Activated CD8-positive, alpha-beta memory T cell treated with anti-CD3 and anti-CD28 coated beads for 24 hours (primary cell): Measurements from ENCODE around the gene EIF4EBP3.
A peak's percentile ranks its signal among the peaks of the same experiment; 100 is the strongest.

ENCODE experiments used
- DNase-seq: peaks from one replicate; pipeline ENCODE4 v3.0.0-alpha.2; 2020

Gene EIF4EBP3

DNA sequence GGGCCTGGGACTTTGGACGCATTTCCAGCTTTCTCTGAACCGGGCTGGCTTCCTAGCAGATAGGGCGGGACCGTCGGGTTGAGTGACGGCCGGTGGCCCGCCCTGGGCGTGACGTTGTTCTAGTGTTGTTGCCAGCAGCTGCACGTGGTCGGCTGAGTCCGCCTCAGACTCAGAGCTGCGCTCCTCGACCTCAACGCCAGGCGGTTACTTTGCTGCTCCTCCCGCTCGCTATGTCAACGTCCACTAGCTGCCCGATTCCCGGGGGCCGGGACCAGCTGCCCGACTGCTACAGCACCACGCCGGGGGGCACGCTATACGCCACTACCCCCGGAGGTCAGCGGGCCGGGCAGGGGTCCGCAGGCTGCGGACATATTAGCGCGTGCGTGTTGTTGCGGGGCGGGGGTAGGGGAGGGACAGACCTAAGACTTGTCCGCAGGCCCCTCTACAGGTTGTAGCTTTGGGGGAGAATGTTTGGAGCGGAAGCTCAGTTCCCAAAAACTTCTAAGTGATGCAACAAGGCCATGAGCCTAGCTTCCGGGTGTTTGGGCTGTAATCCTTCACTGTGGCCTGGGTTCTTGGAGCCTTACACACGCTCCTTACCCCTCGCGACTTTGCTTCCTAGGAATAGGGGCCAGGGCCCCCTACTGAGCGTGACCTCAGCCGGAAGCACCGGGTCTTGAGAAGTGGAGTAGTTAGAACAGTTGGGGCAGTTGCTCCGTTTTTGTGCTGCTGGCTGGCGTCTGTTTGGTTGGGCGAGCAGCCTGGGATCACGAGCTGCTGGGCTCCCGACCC is at the start of gene EIF4EBP3:
TSS of gene EIF4EBP3 (plus strand) at position 155 of the 792 bp plus-strand sequence. CDS start at position 231, 76 bp downstream.
- peak; percentile 89 for DNase-seq

DNA sequence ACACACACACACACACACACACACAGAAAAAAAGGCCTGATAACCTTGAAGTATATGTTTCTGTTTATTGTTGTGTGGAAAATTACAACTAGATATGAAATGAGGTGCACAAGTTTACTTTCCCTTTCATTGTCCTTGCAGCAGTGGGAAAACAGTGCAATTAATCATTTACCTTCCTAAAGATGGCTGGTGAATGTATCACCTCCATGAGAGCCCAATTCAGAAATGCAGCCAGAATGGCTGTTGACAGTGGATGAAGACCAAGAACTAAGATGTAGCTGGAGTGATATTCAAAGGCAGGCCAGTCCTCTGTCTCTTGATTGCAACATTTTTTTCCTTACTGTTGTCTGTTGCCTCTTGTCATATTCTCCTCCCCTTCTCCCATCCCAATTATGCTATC is 49.6 kb upstream of the EIF4EBP3 start:
- DNase-seq: no peak

DNA sequence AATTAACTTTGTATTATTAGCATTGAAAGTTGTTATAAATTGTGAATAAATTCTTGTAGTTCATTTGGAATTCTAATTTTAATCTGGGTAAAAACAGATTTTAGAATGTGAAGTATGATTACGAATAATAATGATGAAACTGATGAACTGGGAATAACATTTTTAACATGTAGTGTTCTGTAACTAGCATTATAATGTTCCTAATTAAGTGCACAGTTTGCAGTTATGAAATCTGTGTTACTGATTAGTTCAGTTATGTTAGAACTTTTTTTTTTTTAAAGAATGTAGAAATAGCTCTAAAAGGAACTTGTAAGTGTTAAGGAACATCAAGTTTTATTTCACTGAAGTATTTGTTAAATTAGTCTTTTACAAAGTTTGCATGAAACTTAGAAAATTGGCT is 48.9 kb upstream of the EIF4EBP3 start:
- DNase-seq: no peak

DNA sequence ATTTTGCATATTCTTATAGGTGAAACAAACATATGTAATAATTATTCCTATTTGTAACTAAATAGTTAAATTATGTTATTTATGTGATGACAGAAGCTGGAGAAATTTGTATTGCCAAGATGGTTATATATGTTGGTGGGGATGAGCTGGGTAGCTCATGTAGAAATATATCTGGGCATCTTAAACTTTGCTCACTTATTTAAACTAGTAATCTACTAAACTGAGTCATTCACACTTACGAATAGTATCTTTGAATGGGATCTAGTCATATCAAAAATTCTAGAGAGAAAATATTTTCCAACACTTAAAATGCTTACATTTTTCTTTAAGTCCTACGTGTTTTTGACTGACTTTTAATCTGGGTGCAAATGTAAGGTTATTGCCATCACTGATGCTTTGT is 44.6 kb upstream of the EIF4EBP3 start:
- DNase-seq: no peak

DNA sequence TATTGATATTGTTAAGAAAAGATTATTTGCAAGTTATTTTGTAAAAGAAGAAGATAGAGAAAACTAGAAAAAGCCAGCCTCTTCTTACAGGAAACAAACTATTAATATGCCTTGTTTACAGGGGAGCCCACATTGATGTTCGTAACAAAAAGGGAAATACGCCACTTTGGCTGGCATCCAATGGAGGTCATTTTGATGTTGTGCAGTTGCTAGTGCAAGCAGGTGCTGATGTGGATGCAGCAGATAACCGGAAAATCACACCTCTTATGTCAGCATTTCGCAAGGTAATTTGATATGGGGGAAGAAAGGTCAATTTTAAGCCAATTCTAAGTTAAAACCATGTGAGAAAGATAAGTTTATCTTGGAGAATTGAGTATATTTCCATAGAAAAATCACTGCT is 37.6 kb upstream of the EIF4EBP3 start:
- no peak for DNase-seq

DNA sequence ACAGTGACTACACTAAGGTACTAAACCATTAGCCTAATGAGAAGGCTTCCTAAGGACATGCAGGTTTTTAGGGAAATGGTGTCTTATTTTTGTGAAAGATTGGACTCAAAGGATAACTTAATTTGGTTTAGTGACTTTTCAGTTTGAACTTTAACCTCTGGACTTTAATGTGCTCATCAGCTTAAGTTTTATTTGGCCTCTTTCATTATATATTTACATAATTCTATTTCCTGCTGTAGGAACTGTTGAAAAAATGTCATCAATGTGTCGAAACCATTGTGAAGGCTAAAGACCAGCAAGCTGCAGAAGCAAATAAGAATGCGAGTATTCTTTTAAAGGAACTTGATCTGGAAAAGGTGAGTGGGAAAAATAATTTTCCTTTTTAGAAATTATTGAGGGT is 34.3 kb upstream of the EIF4EBP3 start:
- DNase-seq: no peak

DNA sequence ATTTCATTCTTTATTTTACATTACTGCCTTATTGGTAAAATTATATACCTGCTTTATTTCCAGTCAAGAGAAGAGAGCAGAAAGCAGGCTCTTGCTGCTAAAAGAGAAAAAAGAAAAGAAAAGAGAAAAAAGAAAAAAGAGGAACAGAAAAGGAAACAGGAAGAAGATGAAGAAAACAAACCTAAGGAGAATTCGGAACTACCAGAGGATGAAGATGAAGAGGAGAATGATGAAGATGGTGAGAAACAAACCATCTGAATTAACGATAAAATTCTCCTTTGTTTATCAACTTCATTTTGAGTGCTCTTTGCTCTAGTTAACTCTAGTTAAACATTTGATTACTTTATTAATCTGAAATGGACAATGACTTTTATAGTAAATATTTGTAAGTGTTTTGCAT is 23.5 kb upstream of the EIF4EBP3 start:
- no peak for DNase-seq

DNA sequence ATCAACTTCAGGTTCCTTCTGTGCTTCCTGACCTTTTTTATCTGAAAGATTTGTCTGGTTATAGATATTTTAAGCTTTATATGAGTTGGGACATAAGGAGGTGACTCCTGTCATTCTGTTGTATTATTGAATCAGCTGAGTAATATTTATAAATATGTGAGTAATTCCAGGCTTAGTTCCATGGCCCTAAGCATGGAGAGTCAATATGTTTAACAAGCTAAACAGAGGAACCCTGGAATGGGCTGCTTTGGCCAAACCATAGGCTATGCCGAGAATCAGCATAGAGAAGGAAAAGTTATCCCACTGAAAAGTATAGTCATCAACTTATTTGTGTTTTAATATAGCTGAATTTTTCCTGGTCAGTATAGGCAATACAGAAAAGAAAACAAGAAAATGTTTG is 7.2 kb upstream of the EIF4EBP3 start:
- DNase-seq: no peak

DNA sequence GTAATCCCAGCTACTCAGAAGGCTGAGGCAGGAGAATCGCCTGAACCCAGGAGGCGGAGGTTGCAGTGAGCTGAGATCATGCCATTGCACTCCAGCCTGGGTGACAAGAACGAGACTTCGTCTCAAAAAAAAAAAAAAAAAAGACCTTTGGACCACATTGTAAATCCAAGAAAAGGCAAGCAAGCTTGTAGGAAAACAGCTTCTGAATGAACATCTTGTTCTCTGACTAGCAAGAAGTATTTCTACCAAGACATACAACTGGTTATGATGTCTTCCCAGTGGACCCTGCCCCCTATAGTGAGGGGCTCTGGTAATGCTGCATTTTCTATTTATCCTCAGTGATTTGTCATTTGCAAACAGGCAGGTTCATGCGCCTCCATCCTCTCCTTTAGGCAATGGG is 4.5 kb upstream of the EIF4EBP3 start:
- no peak for DNase-seq

DNA sequence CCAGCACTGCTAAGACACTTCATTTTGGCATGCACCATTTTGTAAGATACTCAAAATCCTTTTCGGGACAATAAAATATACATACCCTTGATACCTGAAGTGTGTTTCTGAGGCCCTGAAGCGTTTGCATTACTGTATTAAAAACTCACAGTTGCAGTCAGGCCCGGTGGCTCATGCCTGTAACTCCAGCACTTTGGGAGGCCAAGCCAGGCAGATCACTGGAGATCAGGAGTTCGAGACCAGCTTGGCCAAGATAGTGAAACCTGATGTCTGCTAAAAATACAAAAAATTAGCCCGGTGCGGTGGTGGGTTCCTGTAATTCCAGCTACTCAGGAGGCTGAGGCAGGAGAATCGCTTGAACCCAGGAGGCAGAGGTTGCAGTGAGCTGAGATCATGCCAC is 2.5 kb upstream of the EIF4EBP3 start:
- DNase-seq: no peak

DNA sequence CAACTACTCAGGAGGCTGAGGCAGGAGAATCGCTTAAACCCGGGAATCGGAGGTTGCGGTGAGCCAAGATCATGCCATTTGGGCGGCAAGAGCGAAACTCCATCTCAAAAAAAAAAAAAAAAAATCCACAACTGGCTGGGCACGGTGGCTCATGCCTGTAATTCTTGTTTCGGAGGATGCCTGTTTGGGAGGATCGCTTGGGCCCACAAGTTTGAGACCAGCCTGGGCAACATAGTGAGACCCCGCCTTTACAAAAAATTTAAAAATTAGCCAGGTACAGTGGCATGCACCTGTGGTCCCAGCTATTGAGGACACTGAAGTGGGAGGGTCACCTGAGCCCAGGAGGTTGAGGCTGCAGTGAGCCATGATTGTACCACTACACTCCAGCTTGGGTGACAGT is 1.9 kb upstream of the EIF4EBP3 start:
- no peak for DNase-seq

DNA sequence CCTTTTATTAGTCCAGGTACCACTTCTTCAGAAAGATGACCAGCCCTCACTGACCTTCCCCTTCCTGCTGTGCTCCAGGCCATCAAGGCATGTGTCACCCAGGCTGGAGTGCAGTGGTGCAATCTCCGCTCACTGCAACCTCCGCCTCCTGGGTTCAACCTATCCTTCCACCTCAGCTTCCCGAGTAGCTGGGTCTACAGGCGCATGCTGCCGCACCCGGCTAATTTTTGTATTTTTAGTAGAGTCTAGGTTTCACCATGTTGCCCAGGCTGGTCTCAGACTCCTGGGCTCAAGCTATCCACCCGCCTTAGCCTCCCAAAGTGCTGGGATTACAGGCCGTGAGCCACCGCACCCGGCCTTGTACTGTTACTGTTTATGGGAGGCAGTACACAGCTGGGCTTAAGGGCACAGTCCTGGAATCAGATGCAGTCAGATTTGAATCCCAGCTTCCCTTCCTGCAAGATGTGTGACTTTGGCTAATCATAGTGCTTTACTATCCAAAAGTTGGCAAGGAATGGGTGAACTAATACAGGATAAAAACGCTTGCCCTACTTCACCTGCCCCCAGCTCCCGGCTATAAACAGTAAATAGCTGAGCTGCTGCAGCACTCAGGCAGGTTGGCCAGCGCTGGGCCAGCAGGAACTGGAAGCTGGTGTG is 483 bp upstream of the EIF4EBP3 start:
- DNase-seq: no peak

DNA sequence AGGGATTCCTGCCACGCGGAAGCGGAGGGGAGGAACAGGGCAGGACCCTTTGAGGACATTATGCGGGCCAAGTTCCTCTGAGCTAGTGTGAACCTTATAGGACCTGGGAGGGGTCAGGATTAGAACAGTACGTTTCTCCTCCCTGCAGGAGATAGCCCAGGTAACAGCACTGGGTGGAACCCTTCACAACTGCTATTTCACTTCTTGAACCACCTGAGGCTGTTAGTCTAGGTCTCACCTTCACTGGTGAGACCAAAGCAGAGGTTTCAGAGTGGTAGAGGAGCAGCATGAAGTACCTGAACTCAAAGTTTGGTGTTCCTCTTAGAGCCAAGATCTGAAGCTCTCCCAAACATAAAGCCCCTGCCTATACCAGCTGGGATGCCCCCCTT is 832 bp downstream of the EIF4EBP3 start:
- DNase-seq: no peak

DNA sequence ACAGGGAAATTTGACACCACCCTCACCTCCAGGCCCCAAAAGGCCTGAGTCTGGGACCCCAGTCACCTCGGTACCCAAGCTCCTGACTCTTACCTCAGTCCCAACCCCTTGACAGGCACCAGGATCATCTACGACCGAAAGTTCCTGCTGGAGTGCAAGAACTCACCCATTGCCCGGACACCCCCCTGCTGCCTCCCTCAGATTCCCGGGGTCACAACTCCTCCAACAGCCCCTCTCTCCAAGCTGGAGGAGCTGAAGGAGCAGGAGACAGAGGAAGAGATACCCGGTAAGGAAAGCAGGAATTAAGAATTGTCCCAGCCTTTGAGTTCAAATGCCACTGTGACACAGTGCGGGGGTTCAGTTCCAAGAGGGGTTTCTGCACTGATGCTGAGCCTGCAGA is 1.3 kb downstream of the EIF4EBP3 start:
- no peak for DNase-seq

DNA sequence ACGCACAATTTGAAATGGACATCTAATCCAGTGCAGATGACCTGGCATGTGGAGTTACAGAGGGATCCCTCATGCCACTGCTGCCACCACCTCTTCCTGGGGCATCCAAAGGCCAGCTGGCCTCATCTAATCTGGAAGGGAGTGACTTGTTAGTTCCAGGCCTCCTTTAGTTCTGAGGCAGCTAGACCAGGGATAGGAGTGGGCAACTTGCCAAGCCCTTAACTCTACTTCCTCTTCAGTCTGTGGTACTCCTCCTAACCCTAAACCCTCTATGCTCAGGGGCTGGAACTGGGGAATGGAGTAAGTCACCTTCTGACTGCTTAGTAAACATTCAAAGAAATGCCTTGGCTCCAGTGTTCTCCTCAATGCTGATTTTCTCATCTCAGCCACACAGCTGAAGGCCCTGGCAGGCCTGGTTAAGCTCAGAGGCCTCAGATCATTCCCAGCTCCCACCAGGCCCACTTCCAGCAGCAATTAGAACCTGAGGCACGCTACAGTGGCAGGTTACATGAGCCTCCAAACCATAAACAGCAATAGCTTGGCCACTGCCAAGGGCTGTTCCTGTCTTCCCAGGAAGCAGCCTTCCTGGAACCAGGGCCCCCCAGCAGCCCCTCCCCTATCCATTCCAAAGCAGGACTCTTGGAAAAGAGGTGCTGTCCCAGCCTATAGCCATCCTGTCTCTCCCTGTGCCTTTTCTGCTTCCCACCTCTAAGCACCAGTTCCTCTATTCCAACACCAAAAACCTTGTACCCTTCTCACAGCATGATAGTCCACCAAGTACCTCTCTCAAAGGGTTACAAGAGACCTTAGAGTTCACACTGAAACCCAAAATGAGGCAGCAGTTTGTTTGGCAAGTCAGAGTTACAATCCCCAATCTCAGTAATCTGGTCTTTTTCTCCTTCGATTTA is 2.0 kb downstream of the EIF4EBP3 start:
- no peak for DNase-seq

DNA sequence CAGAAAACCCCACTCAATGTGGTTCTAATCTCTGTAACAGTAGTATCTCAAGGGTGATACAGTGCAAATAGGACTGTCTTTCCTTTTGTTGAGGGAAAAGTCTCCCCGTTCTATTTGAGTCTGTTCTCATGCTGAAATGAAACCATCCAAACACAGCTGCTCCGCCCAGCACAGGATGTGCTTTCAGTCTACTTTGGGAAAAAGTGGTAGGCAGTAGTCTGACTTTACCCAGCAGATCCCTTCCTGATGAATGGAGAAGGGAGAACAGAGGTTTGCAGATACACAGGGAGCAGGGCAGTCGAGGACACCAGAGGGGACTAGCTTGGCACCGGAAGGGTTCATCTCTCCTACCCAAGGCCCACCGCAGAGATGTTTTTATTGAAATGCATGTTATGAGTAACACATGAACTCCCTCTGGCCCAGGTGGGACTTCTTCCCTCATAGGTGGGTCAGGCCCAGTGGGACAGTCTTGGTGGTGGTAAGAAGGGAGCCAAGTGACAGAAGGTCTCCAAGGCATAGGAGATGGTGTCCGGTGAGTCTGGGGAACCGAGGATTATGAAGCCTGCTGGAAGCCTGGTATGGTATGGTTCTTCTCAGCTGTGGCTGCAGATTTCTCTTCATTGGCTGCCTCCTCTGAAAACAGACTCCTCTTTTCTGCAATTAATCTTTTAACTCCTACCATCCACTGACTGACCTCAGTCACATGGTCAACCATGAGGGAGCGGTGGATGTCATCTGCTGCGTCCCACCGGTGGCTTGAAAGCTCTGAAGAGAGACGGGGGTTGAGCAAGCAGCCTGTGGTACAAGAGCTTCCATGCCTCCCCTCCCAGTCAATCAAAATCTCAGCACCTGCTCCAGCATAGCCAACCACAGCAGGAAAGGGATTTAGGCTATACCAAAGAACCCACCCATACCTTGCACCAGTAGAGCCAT is 3.0 kb downstream of the EIF4EBP3 start:
- DNase-seq: no peak

DNA sequence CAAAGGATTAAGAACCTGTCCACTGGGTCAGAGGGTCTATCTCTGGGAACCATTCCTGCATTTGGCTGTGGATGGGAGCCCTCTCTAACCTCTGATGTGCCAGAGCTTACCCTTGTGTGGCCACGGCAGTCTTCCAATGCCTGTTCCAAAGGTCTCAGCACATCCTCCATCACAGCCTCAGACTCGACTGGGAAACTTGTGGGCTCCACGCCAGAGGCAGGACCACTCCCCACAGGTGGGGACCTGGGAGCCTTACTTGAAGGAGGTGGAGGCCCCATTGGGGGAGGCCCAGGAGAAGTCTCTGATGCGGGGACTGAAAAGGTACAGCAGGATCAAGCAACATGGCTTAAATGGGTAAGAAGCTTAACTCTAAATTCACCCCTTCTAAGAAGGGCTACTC is 4.4 kb downstream of the EIF4EBP3 start:
- no peak for DNase-seq

DNA sequence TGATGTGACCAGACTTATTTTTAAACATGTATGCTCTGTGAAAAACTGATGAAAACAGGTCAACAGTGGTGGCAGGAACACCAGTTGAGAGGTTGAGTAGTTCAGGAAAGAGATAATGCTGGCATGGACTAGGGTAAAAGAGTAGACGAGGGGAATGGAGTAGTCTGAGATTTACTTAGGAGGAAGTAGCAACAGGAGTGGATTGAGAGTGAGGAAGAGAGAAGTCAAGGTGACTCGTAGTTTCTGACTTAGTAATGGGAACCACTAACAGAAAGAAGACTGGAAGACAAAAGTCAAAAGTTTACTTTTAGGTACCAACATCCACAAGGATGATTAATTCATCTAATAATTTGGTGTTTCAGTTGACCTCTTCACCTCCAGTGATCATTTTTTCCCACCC is 6.2 kb downstream of the EIF4EBP3 start:
- peak; percentile 53 for DNase-seq

DNA sequence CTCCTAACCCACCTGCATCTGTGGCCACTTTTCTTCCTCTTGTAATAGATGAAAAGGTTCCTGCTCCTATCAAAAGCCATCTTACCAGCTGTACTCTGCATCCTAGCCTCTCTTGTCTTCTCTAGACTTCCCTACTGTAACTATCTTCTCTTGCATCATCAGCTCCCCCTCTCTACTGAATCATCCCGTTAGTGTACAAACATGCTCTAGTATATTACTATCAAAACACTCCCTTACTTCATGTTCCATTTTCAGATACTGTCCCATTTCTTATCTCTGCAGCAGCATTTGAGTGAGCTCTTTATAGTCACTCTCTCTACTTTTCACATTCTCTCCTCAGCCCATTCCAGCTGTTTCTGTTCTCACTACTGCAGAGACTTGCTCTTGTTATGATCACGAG is 7.0 kb downstream of the EIF4EBP3 start:
- no peak for DNase-seq

DNA sequence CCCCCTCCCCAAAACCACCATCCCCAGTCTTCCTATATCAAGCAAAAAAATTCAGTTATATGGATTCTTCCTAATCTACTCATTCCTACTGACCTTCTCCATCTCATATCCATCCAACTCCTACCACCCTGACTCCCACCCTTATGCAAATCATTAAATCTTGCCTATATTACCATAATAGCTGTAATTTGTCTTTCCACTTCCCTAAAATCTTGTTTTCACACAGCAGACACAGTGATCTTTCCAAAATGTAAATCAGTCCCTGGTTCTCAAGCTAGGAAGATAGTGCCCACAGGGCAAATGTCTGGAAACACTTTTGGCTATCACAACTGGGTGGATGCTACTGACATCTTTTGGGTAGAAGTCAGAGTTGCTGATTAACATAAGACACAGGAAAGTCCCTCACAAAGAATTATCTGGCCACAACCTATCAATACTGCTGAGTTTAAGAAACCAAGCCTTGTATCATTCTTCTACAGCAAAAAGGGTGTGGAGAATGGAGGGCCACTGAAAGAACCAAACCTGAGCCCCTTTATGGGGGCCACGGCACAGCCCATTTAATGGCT is 8.4 kb downstream of the EIF4EBP3 start:
- no peak for DNase-seq

DNA sequence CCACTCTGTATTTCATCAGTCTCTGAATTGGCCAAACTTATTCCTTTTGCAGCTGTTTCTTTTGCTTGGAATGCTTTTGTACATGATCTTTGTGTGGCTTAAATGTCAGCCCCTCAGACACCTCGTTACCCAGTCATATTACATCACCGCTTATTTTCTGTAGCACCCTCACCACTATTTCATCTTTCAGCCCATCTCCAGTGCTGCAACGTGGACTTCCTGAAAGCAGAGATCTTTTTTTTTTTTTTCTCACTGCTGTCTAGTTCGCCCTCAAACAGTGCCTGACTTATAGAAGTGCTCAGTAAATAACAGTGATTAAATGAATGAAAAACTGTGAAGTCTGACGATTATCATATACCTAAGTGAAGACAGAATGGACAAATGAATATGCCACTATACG is 9.0 kb downstream of the EIF4EBP3 start:
- DNase-seq: no peak

DNA sequence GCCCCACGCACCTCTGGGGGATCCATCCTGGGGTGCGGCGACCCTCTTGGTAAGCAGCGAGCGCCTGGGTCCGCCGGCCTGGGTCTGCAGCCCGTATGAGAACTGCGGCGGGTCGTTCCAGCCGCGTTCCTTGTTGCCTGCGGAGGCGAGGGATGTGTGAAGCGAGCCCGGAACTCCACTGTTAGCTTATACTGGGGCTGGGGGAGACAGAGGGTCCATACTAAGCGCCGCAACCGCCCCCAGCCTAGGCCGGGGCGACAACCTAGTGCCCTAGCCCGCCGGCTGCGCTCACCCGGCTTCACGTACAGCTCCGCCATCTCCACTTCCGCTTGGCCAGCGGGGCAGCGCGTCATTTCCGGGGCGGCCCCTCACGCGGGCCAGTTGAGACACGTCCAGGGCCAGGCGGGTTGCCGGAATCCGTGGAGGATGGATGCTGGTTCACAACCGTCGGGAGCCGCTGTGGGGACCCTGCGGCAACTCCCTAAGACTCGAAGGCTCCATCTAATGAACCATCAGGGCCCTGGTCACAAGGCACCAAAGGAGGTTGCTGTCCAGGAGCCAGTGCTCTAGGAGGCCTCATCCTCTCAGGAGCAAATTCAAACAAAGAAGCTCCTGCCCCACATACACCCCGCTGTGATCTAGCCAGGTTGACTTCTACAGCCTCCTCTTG is 9.8 kb downstream of the EIF4EBP3 start, which contains the start of gene SRA1:
TSS of gene SRA1 (minus strand) at position 338 of the 670 bp plus-strand sequence. CDS start at position 317, 21 bp downstream.
- DNase-seq: peak; percentile 95
